HepG2 (cell line): ENCODE data around the gene ADGRG1. TPM values are rescaled to one million over a fixed set of nuclear protein-coding genes. Genes with fewer than 3 reads are reported as not detected.

Source experiments
- ASH2L ChIP-seq: fragments of 300-600, 200-600 bp; sonication (generic); IDR thresholded peaks from 2 replicates; pipeline ENCODE4 v1.7.0; 2017; ENCODE audit warnings: low read depth, mild to moderate bottlenecking, moderate library complexity, mixed read lengths, low read length; ENCODE audit not compliant: insufficient read length
- ELF4 ChIP-seq: sonication (generic); formaldehyde crosslinking; IDR thresholded peaks from 2 replicates; pipeline ENCODE4 v1.5.0; 2020; ENCODE audit warnings: missing genetic modification reagents, mild to moderate bottlenecking, moderate library complexity, borderline replicate concordance
- HNF1A ChIP-seq, 2 experiments: sonication (generic) in 1 of 2; formaldehyde crosslinking in 1 of 2; IDR thresholded peaks; 2 replicates each; pipeline versions ENCODE4 v1.4.0 to v1.6.1; 2016 to 2020; ENCODE audit warnings: borderline replicate concordance in 1 of 2, low read depth in 1 of 2, mild to moderate bottlenecking in 1 of 2, missing genetic modification reagents in 1 of 2
- MTA1 ChIP-seq: sonication (generic); formaldehyde crosslinking; IDR thresholded peaks from 2 replicates; pipeline ENCODE4 v1.4.0; 2020; ENCODE audit warnings: missing genetic modification reagents, mild to moderate bottlenecking, borderline replicate concordance
- RBM22 ChIP-seq: fragments of 200-400 bp; formaldehyde crosslinking; optimal IDR thresholded peaks from 2 replicates; pipeline ENCODE3; 2017; ENCODE audit warnings: mild to moderate bottlenecking, low read length, moderate library complexity
- TBL1XR1 ChIP-seq: fragments of 150-350 bp; IDR thresholded peaks from 2 replicates; pipeline ENCODE4 v1.6.1; 2014; ENCODE audit warnings: borderline replicate concordance, low read length; ENCODE audit not compliant: partially characterized antibody
- ZNF18 ChIP-seq: sonication (generic); formaldehyde crosslinking; IDR thresholded peaks from 2 replicates; pipeline ENCODE4 v1.8.0; 2022; ENCODE audit warnings: mild to moderate bottlenecking, missing genetic modification reagents; ENCODE audit not compliant: insufficient replicate concordance
- ZNF232 ChIP-seq: sonication (generic); formaldehyde crosslinking; IDR thresholded peaks from 2 replicates; pipeline ENCODE4 v1.4.0; 2020; ENCODE audit warnings: missing genetic modification reagents, borderline replicate concordance
- ZNF331 ChIP-seq: sonication (generic); formaldehyde crosslinking; IDR thresholded peaks from 2 replicates; pipeline ENCODE4 v1.4.0; 2020; ENCODE audit warnings: missing genetic modification reagents
- ZNF335 ChIP-seq: sonication (generic); formaldehyde crosslinking; IDR thresholded peaks from 2 replicates; pipeline ENCODE4 v1.4.0; 2020; ENCODE audit warnings: missing genetic modification reagents
- ZNF773 ChIP-seq: sonication (generic); formaldehyde crosslinking; IDR thresholded peaks from 2 replicates; pipeline ENCODE4 v1.4.0; 2020; ENCODE audit warnings: missing genetic modification reagents, borderline replicate concordance
- ZNF891 ChIP-seq: sonication (generic); formaldehyde crosslinking; IDR thresholded peaks from 2 replicates; pipeline ENCODE4 v1.5.0; 2020; ENCODE audit warnings: mild to moderate bottlenecking, missing genetic modification reagents
- polyA plus RNA-seq, 8 experiments: library from polyadenylated mRNA; depleted of rRNA in 3 of 8; stranded (reverse) in 7 of 8; unstranded in 1 of 8; fragments of >200 nt; fragmentation: Illumina TruSeq in 4 of 8; extraction: Trizol in 4 of 8; gene quantifications; 2 replicates each; pipeline versions ENCODE4 v1.2.1 to v1.2.3, GENCODE V29; 2011 to 2016; ENCODE audit warnings: low read depth in 4 of 8, missing spikeins in 1 of 8, mixed read lengths in 1 of 8; ENCODE audit not compliant: insufficient read depth in 1 of 8
- total RNA-seq, 5 experiments: library from RNA; depleted of rRNA; stranded (reverse); fragments of >200 nt; fragmentation: Illumina TruSeq; extraction: Trizol; gene quantifications; 2 replicates each; pipeline ENCODE4 v1.2.3, GENCODE V29; 2016; ENCODE audit warnings: low read depth in 1 of 5
- TF ChIP-seq, protein P1 (sequence below): sonication (generic); formaldehyde crosslinking; IDR thresholded peaks from 2 replicates; pipeline ENCODE4 v1.5.0; 2020; ENCODE audit warnings: mild to moderate bottlenecking, missing genetic modification reagents, borderline replicate concordance
- TF ChIP-seq, protein P2 (sequence below): sonication (generic); formaldehyde crosslinking; conservative IDR thresholded peaks from 2 replicates; pipeline ENCODE4 v1.4.0; 2020; ENCODE audit warnings: missing genetic modification reagents

ADGRG1 gene
- total and polyA plus RNA-seq, 2 of the 13 experiments (the other 11 are each of a cell fraction or from before 2014, with no cell fraction given) = 2.7 to 5.9 TPM

DNA sequence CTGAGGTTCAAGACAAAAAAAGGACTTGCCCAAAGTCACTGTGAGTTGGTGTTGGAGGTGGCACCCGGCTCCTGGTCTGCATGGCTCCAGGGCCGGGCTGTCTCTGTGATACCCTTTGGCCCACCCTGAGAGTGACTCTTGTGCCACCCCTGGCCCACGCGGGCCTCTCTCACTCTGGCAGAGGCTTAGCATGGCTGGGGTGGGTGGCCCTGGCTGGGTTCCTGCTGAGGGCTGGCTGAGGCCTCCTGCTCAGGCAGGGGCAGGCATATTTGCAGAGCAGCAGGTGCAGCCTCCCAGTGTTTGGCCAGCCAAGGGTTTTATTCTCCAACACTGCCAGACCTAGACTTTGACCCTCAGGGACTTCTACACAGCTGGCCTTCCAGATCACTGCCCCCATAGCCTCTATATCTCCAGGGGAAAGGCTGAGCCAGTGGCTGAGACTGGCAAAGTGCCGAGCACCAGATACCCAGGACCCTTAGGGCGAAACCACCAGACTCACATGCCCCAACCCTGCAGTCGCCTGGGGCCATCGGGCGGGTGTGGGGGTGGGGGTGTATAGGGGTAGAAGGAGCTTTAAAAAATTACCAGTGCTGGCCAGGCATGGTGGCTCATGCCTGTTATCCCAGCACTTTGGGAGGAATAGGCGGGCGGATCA lies 21.5 kb upstream of the ADGRG1 start (continued):
- TF ChIP-seq ZNF18 (CRISPR knock-in tag) (no peak), HNF1A (IDR thresholded peaks at IDR 0.05; ENCODE audit: low read depth) (no peak), HNF1A (CRISPR knock-in tag; IDR thresholded peaks at IDR 0.05; ENCODE audit: borderline replicate concordance) (0 out of 2 replicates have a peak, but pooled peaks have one; percentile 18), ZNF335 (CRISPR knock-in tag) (no peak), ZNF232 (no peak; the same call in 1 of the 2 replicates), ELF4 (CRISPR knock-in tag) (no peak), ZNF773 (CRISPR knock-in tag) (no peak), ASH2L (peak; percentile 23), TBL1XR1 (no peak), ZNF331 (CRISPR knock-in tag) (peak; percentile 63; the same call in 1 of the 2 replicates), MTA1 (CRISPR knock-in tag) (peak; percentile 85; the same call in 1 of the 2 replicates), RBM22 (peak; percentile 54), ZNF891 (CRISPR knock-in tag) (peak; percentile 15; the same call in 1 of the 2 replicates)
- TF ChIP-seq, protein P1, sequence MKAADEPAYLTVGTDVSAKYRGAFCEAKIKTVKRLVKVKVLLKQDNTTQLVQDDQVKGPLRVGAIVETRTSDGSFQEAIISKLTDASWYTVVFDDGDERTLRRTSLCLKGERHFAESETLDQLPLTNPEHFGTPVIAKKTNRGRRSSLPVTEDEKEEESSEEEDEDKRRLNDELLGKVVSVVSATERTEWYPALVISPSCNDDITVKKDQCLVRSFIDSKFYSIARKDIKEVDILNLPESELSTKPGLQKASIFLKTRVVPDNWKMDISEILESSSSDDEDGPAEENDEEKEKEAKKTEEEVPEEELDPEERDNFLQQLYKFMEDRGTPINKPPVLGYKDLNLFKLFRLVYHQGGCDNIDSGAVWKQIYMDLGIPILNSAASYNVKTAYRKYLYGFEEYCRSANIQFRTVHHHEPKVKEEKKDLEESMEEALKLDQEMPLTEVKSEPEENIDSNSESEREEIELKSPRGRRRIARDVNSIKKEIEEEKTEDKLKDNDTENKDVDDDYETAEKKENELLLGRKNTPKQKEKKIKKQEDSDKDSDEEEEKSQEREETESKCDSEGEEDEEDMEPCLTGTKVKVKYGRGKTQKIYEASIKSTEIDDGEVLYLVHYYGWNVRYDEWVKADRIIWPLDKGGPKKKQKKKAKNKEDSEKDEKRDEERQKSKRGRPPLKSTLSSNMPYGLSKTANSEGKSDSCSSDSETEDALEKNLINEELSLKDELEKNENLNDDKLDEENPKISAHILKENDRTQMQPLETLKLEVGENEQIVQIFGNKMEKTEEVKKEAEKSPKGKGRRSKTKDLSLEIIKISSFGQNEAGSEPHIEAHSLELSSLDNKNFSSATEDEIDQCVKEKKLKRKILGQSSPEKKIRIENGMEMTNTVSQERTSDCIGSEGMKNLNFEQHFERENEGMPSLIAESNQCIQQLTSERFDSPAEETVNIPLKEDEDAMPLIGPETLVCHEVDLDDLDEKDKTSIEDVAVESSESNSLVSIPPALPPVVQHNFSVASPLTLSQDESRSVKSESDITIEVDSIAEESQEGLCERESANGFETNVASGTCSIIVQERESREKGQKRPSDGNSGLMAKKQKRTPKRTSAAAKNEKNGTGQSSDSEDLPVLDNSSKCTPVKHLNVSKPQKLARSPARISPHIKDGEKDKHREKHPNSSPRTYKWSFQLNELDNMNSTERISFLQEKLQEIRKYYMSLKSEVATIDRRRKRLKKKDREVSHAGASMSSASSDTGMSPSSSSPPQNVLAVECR (CRISPR knock-in tag) = peak; percentile 62; the same call in 1 of the 2 replicates
- TF ChIP-seq, protein P2, sequence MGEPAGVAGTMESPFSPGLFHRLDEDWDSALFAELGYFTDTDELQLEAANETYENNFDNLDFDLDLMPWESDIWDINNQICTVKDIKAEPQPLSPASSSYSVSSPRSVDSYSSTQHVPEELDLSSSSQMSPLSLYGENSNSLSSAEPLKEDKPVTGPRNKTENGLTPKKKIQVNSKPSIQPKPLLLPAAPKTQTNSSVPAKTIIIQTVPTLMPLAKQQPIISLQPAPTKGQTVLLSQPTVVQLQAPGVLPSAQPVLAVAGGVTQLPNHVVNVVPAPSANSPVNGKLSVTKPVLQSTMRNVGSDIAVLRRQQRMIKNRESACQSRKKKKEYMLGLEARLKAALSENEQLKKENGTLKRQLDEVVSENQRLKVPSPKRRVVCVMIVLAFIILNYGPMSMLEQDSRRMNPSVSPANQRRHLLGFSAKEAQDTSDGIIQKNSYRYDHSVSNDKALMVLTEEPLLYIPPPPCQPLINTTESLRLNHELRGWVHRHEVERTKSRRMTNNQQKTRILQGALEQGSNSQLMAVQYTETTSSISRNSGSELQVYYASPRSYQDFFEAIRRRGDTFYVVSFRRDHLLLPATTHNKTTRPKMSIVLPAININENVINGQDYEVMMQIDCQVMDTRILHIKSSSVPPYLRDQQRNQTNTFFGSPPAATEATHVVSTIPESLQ = no peak
